IPS DF 4.7 (cell line): ENCODE data around the gene CYP51A1.
"Not testable (repeated sequence)": the region's sequence is repeated elsewhere in the genome, so short reads cannot be mapped to it uniquely, and the experiment has no call there.

ENCODE experiments used
- DNase-seq: peaks from one replicate; pipeline ENCODE4 v3.0.0-alpha.2; 2013; ENCODE audit warnings: low spot score; ENCODE audit errors: extremely low read depth

CYP51A1 gene

DNA sequence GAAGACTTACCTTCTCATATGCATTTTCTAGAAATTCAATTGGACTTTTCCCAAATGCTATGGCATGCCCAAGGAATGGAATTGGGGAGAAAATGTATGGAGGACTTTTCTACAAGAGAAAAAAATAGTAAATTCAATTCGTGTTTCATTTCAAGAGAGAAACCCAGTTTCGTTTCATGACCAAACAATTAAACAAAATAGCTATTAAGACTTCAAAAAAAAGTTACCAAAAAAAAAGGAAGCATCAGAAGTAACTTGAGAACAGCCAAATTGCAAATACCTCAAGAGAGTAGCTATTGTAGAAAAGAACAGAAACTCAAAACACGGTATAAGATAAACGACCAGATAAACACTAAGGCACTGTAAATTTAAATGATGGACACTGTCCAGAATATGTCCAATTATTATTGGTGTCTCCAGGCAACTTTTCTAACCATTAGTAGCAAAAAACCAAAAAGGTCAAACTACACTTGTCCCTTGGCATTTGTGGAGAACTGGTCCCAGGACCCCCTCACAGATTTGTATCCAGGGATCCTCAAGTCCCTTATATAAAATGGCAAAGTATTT, 2.4 kb downstream of the CYP51A1 start:
- DNase-seq, result no peak

DNA sequence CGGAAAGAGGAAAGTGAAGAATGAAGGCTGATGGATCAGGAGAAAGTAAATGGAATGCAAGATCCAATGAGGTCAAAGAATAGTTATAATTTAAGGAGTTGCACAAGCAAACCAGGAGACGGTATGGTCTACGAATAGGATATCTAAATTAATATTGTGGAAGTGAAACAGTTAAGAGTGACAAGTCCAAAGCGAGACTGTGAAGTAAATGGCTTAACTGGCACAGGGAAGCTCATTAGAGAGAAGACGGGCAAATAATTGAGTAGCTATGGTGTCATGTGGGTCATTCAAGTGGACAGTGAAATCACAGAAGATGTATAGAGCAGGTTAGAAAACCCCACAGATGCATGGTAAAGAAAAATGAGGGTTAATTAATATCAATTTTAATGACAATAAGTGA, 3.2 kb downstream of the CYP51A1 start:
- DNase-seq, result no peak

GRCh38 chr7:92121681-92122080, 12.6 kb downstream of the CYP51A1 start:
- DNase-seq, result no peak

DNA sequence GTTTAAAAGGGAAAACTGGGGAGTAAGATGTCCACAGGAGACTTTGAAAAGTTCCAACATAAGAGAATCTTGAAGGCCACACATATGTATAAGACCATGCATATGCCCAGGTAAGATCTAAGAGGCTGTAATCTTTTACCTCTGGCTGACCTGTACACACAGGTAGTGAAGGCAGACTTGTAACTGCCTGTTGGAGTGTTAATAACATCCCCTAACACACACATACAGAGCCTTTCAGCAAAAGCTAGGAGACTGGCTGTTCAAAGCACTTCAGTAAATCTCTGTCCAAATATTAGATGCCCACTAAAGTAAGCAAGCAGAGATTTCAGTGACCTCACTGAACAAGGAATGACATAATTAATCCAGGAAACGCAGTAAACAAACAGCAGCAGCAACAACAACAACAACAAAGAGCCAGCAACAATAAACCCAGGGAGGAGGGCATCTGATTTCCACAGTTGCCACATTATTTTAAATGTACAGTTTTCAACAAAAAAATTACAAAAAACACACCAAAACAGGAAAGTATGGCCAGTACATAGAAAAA, 15.0 kb downstream of the CYP51A1 start:
- no peak for DNase-seq

- DNase-seq, result no peak
Measured at GRCh38 chr7:92116949-92117348, 17.3 kb downstream of the CYP51A1 start.

DNA sequence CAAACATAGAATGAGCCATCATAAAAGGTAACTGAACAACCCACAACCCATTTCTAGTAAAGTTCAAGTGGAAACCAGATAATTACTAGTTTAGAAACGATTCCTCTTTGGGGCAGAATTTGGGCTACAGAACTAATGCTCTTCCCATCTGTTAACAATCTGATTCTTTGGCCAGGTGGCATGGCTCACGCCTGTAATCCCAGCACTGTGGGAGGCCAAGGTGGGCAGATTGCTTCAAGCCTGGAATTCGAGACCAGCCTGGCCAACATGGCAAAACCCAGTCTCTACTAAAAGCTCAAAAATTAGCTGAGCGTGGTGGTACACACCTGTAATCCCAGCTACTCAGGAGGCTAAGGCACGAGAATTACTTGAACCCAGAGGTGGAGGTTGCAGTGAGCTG, 18.5 kb downstream of the CYP51A1 start:
- no peak for DNase-seq

- no peak for DNase-seq
Measured at GRCh38 chr7:92110857-92111256, 23.4 kb downstream of the CYP51A1 start.

DNA sequence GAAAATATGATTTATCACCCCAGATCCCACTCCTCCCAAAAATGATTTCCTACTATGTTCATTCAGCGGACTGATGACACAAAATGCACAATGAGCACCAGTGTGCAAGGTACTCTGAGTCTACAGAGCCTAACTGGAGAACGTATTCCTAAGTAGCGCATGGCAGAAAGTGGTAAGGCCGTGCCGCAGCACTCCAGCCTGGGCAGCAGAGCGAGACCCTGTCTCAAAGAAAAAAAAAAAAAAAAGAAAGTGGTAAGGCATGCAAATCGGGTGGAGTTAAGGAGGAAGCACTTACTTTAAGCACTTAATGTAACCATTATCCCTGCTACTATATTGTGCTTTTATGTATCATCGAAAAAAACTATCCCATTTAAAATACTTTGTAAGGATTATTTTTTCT, 25.5 kb downstream of the CYP51A1 start:
- DNase-seq, result no peak

- DNase-seq, result not testable (repeated sequence)
Measured at GRCh38 chr7:92102862-92103261, 31.4 kb downstream of the CYP51A1 start.

DNA sequence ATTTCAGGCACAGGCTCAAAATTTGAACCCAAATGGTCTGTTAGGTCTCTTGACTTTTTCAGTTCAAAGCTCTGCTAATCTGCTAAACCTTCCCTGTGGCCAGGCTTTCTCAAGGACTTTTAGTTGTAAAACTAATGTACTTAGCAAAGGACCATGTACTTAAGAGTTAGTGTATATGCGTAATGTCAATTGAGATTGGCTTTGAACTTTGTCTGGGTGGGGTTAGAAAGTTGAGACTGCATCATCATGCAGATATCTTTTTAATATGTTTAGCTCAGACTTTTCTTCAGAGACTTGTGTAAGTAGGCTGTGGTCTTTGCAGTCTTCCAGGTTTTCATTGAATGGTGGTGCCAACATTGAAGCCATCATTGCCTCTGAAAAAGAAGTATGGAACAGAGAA, 33.7 kb downstream of the CYP51A1 start:
- no peak for DNase-seq

- no peak for DNase-seq
Measured at GRCh38 chr7:92095380-92095779, 38.9 kb downstream of the CYP51A1 start.

DNA sequence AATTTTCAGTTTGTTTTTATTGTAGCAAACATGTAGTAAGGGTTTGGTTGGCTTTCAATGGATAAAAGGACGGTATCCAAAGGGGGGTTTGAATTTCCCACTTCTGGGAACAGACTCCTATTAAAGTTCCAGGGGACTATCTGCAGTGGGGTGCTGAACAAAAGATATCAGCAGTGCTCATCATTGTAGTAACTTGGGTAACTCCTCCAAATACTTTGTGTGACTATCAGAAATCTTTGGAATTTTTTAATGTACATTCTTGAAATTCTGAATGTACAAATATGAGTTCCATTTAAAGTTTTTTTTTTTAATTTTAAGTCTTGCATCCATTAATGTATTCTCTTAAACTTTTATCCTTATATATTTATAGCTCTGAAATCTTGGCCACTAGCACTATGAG, 42.1 kb downstream of the CYP51A1 start:
- DNase-seq, result no peak

DNA sequence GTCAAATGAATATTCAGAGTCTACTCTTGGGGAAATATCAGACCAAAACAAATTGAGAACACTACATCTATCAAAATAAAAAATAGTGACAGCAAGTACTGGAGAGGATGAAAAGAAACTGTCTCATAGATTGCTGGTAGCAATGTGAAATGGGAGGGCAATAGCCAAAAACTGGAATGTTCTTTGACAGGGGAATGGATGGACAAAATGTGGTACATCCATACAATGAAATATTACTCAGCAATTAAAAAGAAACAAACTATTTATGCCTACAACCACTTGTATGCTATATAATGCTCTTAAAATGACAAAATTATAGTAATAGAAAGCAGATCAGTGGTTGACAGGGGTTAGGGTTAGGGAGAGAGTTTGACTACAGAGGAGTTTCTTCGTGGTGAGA, 46.0 kb downstream of the CYP51A1 start:
- no peak for DNase-seq

DNA sequence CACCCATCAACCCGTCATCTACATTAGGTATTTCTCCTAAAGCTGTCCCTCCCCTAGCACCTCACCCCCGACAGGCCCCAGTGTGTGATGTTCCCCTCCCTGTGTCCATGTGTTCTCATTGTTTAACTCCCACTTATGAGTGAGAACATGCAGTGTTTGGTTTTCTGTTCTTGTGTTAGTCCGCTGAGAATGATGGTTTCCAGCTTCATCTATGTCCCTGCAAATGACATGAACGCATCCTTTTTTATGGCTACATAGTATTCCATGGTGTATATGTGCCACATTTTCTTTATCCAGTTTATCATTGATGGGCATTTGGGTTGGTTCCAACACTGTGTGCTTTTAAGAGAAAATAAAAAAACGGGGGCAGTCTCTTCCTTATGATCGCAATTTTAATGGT, 50.4 kb downstream of the CYP51A1 start:
- not testable (repeated sequence) for DNase-seq

- DNase-seq, result no peak
Measured at GRCh38 chr7:92076509-92076908, 57.8 kb downstream of the CYP51A1 start.

DNA sequence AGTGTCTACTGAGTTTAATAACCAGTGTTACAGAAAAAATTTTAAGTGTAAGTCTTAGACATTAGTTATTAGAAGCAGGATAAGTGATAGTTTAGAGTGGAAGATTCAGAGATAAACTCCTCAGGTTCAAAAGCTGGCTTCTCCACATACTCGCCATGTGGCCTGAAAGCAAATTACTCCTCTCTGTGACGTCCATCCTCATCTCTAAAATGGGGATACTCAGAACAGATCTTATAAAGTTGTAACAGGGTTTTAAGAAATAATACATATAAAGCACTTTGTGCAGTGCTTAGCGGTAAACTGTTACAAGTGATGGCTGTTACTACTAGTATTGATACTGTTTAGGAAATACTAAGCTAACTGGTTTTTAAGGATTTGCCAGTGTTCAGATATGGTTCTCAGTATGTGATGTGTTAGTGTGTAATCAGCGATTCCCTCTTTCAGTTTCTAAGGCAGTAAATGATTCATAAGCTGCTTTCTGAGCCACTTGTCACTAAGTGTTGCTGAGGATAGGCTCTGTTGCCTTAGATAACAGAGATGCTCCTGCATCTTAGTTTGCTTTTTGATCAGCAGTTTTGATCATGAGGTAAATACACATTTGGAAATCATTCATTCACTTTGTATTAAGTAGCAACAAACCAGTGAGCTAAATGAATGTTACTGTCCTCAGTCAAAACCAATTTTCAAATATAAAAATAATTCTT, 58.7 kb downstream of the CYP51A1 start:
- no peak for DNase-seq

DNA sequence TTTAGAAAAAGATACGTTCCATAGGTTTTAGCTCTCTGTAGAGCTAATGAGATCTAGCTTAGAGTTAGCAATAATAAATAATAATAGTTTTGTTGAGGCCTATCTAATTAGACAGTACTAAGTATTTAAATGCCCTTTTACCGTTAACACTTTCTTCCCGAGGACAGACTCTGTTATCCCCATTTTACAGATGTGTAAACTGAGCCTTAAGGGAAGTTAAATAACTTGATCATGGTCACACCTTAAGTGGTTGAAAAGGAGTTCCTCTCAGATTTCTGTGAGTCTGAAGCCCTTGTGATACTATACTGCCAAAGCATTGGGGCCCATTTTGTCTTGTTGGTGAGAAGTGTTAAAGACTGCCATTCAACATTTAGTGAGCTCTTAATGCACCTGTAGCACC, 61.6 kb downstream of the CYP51A1 start:
- no peak for DNase-seq

- DNase-seq, result no peak
Measured at GRCh38 chr7:92072121-92072520, 62.2 kb downstream of the CYP51A1 start.

- no peak for DNase-seq
Measured at GRCh38 chr7:92071032-92071431, 63.2 kb downstream of the CYP51A1 start.

GRCh38 chr7:92064438-92065029, 69.7 kb downstream of the CYP51A1 start:
- DNase-seq, result no peak
